HUDEP-2 (cell line): ENCODE measurements around the gene SPP2.

Experiments
- DNase-seq, 76 experiments: peaks; one replicate each; lab custom pipeline; 2025; ENCODE audit not compliant: unreplicated experiment in 76 of 76; lab: John Stamatoyannopoulos, UW

SPP2 gene

DNA sequence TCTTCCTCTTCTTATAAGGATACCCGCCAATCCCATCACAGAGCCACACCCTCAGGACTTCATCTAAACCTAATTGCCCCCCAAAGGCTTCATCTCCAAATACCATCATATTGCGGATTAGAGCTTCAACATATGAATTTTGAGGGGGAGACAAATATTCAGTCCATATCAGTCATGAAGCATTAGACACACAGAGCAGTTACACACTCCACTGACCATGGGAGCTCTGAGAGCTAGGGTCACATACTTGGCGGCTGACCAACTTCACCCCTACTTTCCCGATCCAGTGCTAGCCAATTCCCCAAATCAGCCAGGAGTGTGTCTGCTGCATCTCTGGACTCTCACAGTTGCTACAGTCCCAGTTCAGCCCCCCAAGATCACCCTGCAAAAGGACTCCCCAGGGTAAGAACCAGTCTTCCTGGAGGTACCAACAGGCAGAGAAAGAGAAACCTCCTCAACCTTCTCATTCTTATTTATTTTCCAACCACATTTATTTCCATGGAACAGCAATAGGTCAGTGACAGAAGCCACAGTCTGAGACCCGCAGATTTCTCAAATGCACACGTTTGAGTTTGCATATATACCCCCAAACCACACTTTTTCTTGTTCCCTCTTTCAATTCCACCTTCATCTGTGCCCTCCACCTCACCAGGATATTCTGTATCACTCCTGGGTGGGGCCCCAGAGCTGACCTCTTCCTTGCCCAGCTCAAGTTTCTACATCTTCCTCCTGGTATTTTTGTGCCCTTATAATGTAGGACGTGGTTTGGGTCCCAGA, 33.3 kb downstream of the SPP2 start:
- no peak for DNase-seq

DNA sequence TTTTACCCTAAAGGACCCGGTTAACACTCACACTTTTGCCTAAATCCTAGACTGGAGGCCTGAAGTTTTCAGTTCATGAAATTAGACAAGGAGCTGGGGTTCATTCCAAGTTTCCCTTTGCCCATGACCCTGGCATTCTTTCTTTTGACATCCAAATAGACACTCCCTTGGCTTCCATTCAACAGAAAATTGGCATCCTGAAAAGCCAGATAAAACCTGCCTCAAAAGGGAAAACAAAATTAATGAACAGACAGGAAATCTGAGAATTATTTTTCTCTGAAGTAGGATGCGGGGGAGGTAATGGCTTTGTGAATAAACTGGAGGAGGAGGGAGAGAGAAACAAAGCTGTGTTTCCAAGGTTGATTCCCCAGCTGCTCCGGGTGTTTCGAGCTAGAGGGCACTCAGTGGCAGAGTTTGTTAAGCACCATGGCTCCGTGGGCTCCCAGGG, 41.0 kb downstream of the SPP2 start:
- no peak for DNase-seq

DNA sequence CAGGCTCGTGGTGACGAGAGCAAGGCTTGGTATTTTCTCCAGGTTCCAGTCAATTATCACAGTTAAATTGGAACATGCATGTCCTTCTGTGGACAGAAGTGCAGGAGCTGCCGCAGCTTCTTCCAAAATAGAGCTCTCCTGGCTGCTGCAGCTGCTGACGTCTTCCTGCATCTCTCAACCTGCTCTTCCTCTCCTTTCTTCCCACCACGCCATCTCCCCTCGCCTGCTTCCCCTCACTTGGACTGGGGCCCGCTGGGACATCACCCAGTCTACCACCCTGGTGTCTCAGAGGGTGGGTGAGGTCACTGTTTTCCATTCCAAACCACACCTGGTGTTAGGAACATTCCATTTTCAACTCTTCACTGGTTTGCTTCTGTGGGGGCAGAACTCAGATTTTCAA, 41.4 kb downstream of the SPP2 start:
- no peak for DNase-seq

DNA sequence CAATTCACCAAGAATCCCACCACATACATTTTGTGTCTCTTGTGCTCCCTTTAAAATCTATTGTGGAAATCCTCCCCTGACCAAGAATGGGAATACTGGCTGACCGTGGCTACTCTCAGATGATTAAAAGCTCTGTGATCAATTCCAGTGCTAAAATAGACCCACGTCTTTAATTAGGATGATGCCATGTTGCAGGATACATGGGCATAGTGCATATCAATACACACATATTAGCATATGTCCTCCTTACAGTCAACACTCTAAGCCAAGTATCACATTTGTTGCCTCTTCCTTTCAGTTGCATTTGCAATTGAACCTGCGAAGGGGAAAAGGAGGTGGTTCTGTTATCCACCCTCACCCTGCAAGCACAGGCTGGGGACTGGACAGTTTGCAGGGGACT, 41.8 kb downstream of the SPP2 start:
- DNase-seq = no peak

GRCh38 chr2:234095301-234095700, 44.8 kb downstream of the SPP2 start:
- DNase-seq = no peak

GRCh38 chr2:234096164-234096563, 45.7 kb downstream of the SPP2 start:
- DNase-seq = no peak

- DNase-seq = no peak
These were observed 48.2 kb downstream of the SPP2 start for GRCh38 chr2:234098681-234099080.

- DNase-seq = no peak
These were observed 48.8 kb downstream of the SPP2 start for GRCh38 chr2:234099266-234099665.

DNA sequence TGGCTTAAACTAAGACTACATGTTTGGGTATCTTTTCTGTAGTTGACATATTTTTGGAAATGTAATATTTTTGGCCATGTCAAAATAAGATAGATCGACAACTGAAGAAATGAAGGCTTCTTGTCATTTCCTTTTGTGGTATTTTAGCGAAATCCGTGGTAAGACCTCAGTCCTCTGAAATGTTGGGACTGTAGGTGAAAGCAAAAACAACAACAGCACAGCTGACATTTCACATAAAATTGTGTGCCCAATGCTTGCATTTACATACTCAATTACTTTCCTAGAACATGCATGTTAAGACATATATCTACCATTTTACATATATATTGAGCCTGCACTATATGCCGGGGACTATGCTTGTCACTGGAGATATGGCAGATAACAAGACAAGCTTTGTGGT, 50.2 kb downstream of the SPP2 start:
- no peak for DNase-seq

- DNase-seq = no peak
These were observed 51.6 kb downstream of the SPP2 start for GRCh38 chr2:234102112-234102511.

DNA sequence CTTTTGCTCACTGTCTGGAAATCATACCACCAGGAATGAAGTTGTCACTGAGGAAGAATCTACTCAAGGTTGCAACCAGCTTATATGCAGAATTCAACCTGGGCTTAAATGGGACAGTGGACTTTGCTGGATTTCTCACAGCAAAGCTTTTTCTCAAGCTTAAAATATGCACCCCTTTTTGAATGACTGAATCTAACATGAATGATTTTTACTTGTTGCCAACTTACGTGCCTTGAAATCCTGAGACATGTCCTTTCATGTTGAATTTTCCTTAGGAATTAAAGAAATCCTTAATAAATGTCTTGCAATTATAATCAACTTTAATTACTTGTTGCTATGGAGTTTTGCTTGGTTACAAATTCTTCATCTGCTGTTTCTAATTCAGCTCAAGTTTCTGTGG, 57.4 kb downstream of the SPP2 start:
- no peak for DNase-seq

DNA sequence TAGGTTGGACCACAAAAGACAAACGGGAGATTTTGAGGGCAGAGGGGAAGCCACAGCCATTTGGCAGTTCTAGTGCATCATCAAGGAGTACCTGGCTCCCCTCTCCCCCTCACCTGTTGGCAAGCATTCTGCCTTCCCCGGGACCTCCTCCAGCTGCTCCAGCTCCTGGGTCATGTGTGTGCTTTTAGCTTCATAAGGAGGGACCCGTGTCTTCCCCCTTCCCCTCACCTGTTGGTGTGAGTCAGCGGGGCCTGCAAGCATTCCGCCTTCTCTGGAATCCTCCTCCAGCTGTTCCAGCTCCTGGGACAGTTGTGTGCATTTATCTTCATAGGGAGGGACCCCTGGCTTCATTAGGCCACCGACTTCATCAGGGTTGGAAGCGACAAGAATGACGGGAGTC, 58.8 kb downstream of the SPP2 start:
- DNase-seq = no peak

GRCh38 chr2:234110219-234110618, 59.7 kb downstream of the SPP2 start:
- no peak for DNase-seq

DNA sequence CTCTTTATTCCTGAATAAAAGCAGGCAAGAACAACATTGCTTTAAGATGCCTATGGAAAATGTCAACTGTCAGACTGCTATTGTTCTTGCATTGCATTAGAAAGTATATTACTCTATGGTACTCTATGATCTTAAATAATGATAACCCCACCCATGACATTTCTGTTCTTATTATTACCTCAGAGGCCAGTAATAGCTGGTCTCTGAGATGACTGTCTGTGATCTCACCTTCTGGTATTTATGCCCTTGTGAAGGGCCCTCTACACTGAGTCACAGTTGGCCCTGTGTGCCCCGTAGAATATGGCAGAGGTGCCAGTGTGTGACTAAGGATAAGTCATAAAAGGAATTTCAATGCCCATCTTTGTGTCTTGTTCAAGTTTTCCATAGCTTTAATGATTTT, 61.0 kb downstream of the SPP2 start:
- DNase-seq = no peak

- no peak for DNase-seq
These were observed 65.5 kb downstream of the SPP2 start for GRCh38 chr2:234116010-234116409.

DNA sequence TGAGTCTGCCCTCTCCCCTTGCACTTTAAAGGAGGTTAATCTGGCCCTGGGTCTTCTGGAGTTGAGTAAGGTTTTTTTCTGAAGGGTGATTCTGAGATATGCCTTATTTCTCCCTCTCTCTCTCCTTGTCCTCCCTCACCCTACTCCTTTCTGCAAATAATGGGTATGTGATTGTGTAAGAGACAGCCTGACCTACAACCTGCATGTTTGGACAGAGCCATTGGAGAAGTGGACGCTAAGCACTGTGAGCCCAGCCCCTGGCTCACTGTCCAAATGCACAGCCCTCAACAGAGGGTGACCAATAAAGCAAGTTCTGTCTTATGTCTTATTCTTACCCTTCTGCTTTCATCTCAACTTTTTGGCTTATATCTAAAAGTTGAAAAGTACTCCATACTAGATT, 71.5 kb downstream of the SPP2 start:
- DNase-seq = no peak

GRCh38 chr2:234125451-234126145, 75.1 kb downstream of the SPP2 start:
- no peak for DNase-seq

DNA sequence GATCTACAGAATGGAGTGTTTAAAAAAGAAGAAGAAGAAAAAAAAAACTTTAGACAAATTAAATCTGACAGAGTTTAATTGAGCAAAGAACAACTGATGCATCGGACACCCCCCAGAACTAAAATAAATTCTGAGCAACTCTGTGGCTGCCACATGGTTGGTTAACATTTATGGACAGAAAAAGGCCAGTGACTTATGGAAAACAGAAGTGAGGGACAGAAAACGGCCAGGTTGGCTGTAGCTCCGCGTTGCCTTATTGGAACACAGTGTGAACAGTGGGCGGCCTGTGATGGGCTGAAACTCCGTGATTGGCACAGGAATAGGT, 75.6 kb downstream of the SPP2 start:
- no peak for DNase-seq
